H9 (cell line): ENCODE data around the gene FAM81A. TPM values are rescaled to one million over a fixed set of nuclear protein-coding genes. Genes with fewer than 3 reads are reported as not detected.

Experiments used
- DNase-seq: peaks from one replicate; pipeline ENCODE4 v3.0.0-alpha.2; 2017
- H2AFZ ChIP-seq: one replicate; pipeline ENCODE4 v1.6.1; 2013; ENCODE audit warnings: mild to moderate bottlenecking, low read length, control low read depth, moderate library complexity
- H2AK5ac ChIP-seq: 2 replicates; pipeline ENCODE4 v1.6.1; 2013; ENCODE audit warnings: low read length, control low read depth, mixed read lengths; ENCODE audit not compliant: insufficient read length
- H2BK120ac ChIP-seq: one replicate; pipeline ENCODE4 v1.6.1; 2013; ENCODE audit warnings: low read depth, mild to moderate bottlenecking, low read length, control low read depth, inconsistent platforms; ENCODE audit not compliant: poor library complexity, severe bottlenecking
- H2BK12ac ChIP-seq: 2 replicates; pipeline ENCODE4 v1.6.1; 2013; ENCODE audit warnings: low read length, control low read depth, mixed read lengths, low read depth; ENCODE audit not compliant: insufficient read length
- H2BK15ac ChIP-seq: 2 replicates; pipeline ENCODE4 v1.6.1; 2013; ENCODE audit warnings: low read depth, low read length, control low read depth
- H2BK20ac ChIP-seq: one replicate; pipeline ENCODE4 v1.6.1; 2013; ENCODE audit warnings: low read depth, mild to moderate bottlenecking, low read length, control low read depth, inconsistent platforms; ENCODE audit not compliant: poor library complexity, severe bottlenecking
- H2BK5ac ChIP-seq: 2 replicates; pipeline ENCODE4 v1.6.1; 2013; ENCODE audit warnings: low read length, control low read depth, mixed read lengths; ENCODE audit not compliant: insufficient read length
- H3K14ac ChIP-seq: 2 replicates; pipeline ENCODE4 v1.6.1; 2013; ENCODE audit warnings: low read length, control low read depth; ENCODE audit not compliant: insufficient read depth
- H3K18ac ChIP-seq: 2 replicates; pipeline ENCODE4 v1.6.1; 2013; ENCODE audit warnings: low read depth, mild to moderate bottlenecking, mixed read lengths, low read length, control low read depth; ENCODE audit not compliant: insufficient read length
- H3K23ac ChIP-seq: 2 replicates; pipeline ENCODE4 v1.6.1; 2013; ENCODE audit warnings: low read length, control low read depth, mixed read lengths, low read depth; ENCODE audit not compliant: insufficient read length
- H3K23me2 ChIP-seq: 2 replicates; pipeline ENCODE4 v1.6.1; 2013; ENCODE audit warnings: low read depth, mild to moderate bottlenecking, mixed read lengths, low read length, control low read depth; ENCODE audit not compliant: insufficient read length, poor library complexity, severe bottlenecking
- H3K27ac ChIP-seq: 2 replicates; pipeline ENCODE4 v1.5.1; 2013; ENCODE audit warnings: low read length, control low read depth, mixed read lengths, low read depth; ENCODE audit not compliant: insufficient read length
- H3K27me3 ChIP-seq: 2 replicates; pipeline ENCODE4 v1.6.1; 2013; ENCODE audit warnings: low read length, control low read depth, inconsistent platforms; ENCODE audit not compliant: insufficient read depth
- H3K4ac ChIP-seq: 2 replicates; pipeline ENCODE4 v1.6.1; 2013; ENCODE audit warnings: low read depth, mild to moderate bottlenecking, control low read depth, inconsistent platforms, low read length, moderate library complexity
- H3K4me1 ChIP-seq: 2 replicates; pipeline ENCODE4 v1.6.1; 2013; ENCODE audit warnings: low read length, control low read depth, inconsistent platforms; ENCODE audit not compliant: insufficient read depth
- H3K4me2 ChIP-seq: 2 replicates; pipeline ENCODE4 v1.6.1; 2013; ENCODE audit warnings: low read length, control low read depth, mixed read lengths; ENCODE audit not compliant: insufficient read length, insufficient read depth
- H3K56ac ChIP-seq: 2 replicates; pipeline ENCODE4 v1.6.1; 2013; ENCODE audit warnings: low read depth, mild to moderate bottlenecking, mixed read lengths, low read length, control low read depth; ENCODE audit not compliant: insufficient read length
- H3K79me1 ChIP-seq: 2 replicates; pipeline ENCODE4 v1.6.1; 2013; ENCODE audit warnings: low read depth, mild to moderate bottlenecking, moderate library complexity, low read length, control low read depth, inconsistent platforms; ENCODE audit not compliant: insufficient read depth, poor library complexity, severe bottlenecking
- H3K79me2 ChIP-seq: 2 replicates; pipeline ENCODE4 v1.6.1; 2013; ENCODE audit warnings: low read length, control low read depth, inconsistent platforms; ENCODE audit not compliant: insufficient read depth
- H3K9ac ChIP-seq: 2 replicates; pipeline ENCODE4 v1.6.1; 2013; ENCODE audit warnings: low read length, control low read depth, mixed read lengths; ENCODE audit not compliant: insufficient read length; ENCODE audit errors: extremely low read depth
- H3K9me3 ChIP-seq: one replicate; pipeline ENCODE4 v1.6.1; 2013; ENCODE audit warnings: low read depth, low read length, inconsistent platforms; ENCODE audit not compliant: control insufficient read depth
- H3T11ph ChIP-seq: one replicate; pipeline ENCODE4 v1.6.1; 2013; ENCODE audit warnings: mild to moderate bottlenecking, low read length, control low read depth, inconsistent platforms
- H4K20me1 ChIP-seq: one replicate; pipeline ENCODE4 v1.6.1; 2013; ENCODE audit not compliant: control insufficient read depth, insufficient read length, insufficient read depth
- H4K5ac ChIP-seq: 2 replicates; pipeline ENCODE4 v1.6.1; 2013; ENCODE audit warnings: low read depth, mild to moderate bottlenecking, mixed read lengths, low read length, control low read depth; ENCODE audit not compliant: insufficient read length
- H4K8ac ChIP-seq: replicated peaks from 2 replicates; pipeline ENCODE4 v1.6.1; 2013; ENCODE audit warnings: low read length, control low read depth, mixed read lengths, low read depth; ENCODE audit not compliant: insufficient read length
- H4K91ac ChIP-seq: 2 replicates; pipeline ENCODE4 v1.6.1; 2013; ENCODE audit warnings: low read depth, mild to moderate bottlenecking, moderate library complexity, mixed read lengths, low read length, control low read depth; ENCODE audit not compliant: insufficient read length
- H3K27ac Mint-ChIP-seq, 3 experiments: 2 replicates in 2 of 3; 3 replicates in 1 of 3; pipeline ENCODE4 v1.8.0; 2020 to 2021; ENCODE audit warnings: mixed read lengths in 3 of 3, mild to moderate bottlenecking in 1 of 3, moderate library complexity in 1 of 3
- H3K27me3 Mint-ChIP-seq: 2 replicates; pipeline ENCODE4 v1.8.0; 2021; ENCODE audit warnings: low read depth, mild to moderate bottlenecking, moderate library complexity, mixed read lengths
- H3K36me3 Mint-ChIP-seq, 3 experiments: 2 replicates in 2 of 3; 3 replicates in 1 of 3; pipeline ENCODE4 v1.8.0; 2020 to 2021; ENCODE audit warnings: low read depth in 3 of 3, mixed read lengths in 3 of 3; ENCODE audit not compliant: insufficient read depth in 1 of 3
- H3K4me1 Mint-ChIP-seq, 2 experiments: 2 replicates each; pipeline ENCODE4 v1.8.0; 2020; ENCODE audit warnings: mixed read lengths in 2 of 2
- H3K4me3 Mint-ChIP-seq, 2 experiments: 2 replicates in 1 of 2; 3 replicates in 1 of 2; pipeline ENCODE4 v1.8.0; 2020 to 2021; ENCODE audit warnings: mild to moderate bottlenecking in 2 of 2, mixed read lengths in 2 of 2, moderate library complexity in 1 of 2
- H3K9me3 Mint-ChIP-seq, 2 experiments: 2 replicates in 1 of 2; 3 replicates in 1 of 2; pipeline ENCODE4 v1.8.0; 2020; ENCODE audit warnings: mild to moderate bottlenecking in 2 of 2, mixed read lengths in 2 of 2, moderate library complexity in 1 of 2
- WGBS: extraction: QIAGEN DNeasy Blood & Tissue Kit; methylation state at CpG from one replicate; pipeline ENCODE4 v1.1.7; 2013; ENCODE audit warnings: missing lambda C conversion rate, low lambda C conversion rate, mixed read lengths; ENCODE audit not compliant: insufficient read length; ENCODE audit errors: extremely low coverage; 5-methylcytosine and 5-hydroxymethylcytosine counted together
- total RNA-seq: library from RNA; stranded (reverse); gene quantifications from 2 replicates; pipeline ENCODE4 v1.2.1, GENCODE V29; 2021
- TF ChIP-seq, protein P1 (sequence below): fragments of 200-600 bp; sonication (generic); conservative IDR thresholded peaks from 3 replicates; pipeline ENCODE4 v1.8.0; 2021; ENCODE audit warnings: antibody characterized with exemption, mild to moderate bottlenecking

FAM81A gene
- total RNA-seq, 1 experiment from 2014 or later = 1.7 TPM

DNA sequence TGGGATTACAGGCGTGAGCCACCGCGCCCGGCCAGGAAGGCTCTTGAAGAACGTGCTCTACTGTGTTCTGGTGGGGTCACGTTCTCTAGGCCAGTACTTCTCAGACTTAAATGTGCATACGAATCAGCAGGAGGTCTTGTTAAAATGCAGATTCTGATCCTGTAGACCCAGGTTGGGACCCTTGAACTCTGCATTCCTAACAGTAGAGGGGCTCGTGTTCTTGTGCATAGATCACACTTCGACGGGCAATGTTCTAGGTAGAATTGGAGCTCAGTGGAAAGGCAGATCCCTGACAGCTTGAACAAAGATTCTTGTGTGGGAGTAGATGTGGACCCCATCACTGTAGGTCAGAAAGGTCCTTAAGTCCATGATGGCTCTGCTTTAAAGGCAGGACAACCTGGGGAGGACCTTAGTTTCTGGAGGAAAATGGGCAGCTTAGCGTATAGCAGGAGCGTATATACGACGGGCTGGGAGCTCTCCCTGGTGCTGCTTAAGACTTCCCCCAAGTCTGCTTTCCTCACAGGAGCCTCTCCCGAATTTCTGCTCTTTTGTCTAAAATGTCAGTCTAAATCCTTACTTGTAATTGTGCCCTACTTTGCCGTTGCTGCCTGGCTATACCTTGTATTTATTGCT, 16.9 kb upstream of the FAM81A start:
- H2AFZ ChIP-seq = no peak overlapping the region
- H3K4ac ChIP-seq = no peak overlapping the region
- no peak overlapping the region for H2BK5ac ChIP-seq
- H2BK15ac ChIP-seq = no peak overlapping the region
- no peak overlapping the region for H4K8ac ChIP-seq
- H4K91ac ChIP-seq = no peak overlapping the region
- H3K27me3 ChIP-seq = no peaks in the 10 kb centered on the region
- H3K9me3 Mint-ChIP-seq = no peaks in the 10 kb centered on the region
- H3K14ac ChIP-seq = no peak overlapping the region
- H3K23ac ChIP-seq = no peak overlapping the region
- peaks cover 19% of the 10 kb centered on the region for H3K27me3 Mint-ChIP-seq
- H3K23me2 ChIP-seq = no peaks in the 10 kb centered on the region
- H2AK5ac ChIP-seq = no peak overlapping the region
- H2BK12ac ChIP-seq = no peak overlapping the region
- no peak overlapping the region for H3T11ph ChIP-seq
- H3K79me1 ChIP-seq = no peaks in the 10 kb centered on the region
- no peak overlapping the region for H3K27ac Mint-ChIP-seq
- no peak overlapping the region; a peak in 1 of 5 replicates for H3K4me3 Mint-ChIP-seq
- no peak overlapping the region for H3K56ac ChIP-seq
- H3K9me3 ChIP-seq = no peaks in the 10 kb centered on the region
- H2BK20ac ChIP-seq = no peak overlapping the region
- H3K27ac ChIP-seq = no peak overlapping the region
- H2BK120ac ChIP-seq = no peak overlapping the region
- H3K36me3 Mint-ChIP-seq = no peaks in the 10 kb centered on the region
- peak; percentile 73 for DNase-seq
- no peaks in the 10 kb centered on the region for H4K20me1 ChIP-seq
- TF ChIP-seq, protein P1, sequence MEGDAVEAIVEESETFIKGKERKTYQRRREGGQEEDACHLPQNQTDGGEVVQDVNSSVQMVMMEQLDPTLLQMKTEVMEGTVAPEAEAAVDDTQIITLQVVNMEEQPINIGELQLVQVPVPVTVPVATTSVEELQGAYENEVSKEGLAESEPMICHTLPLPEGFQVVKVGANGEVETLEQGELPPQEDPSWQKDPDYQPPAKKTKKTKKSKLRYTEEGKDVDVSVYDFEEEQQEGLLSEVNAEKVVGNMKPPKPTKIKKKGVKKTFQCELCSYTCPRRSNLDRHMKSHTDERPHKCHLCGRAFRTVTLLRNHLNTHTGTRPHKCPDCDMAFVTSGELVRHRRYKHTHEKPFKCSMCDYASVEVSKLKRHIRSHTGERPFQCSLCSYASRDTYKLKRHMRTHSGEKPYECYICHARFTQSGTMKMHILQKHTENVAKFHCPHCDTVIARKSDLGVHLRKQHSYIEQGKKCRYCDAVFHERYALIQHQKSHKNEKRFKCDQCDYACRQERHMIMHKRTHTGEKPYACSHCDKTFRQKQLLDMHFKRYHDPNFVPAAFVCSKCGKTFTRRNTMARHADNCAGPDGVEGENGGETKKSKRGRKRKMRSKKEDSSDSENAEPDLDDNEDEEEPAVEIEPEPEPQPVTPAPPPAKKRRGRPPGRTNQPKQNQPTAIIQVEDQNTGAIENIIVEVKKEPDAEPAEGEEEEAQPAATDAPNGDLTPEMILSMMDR = peak; percentile 66
- peaks cover 16 to 19% of the 10 kb centered on the region in 2 experiments for H3K4me1 Mint-ChIP-seq
- H3K9ac ChIP-seq = no peak overlapping the region
- no peak overlapping the region for H4K5ac ChIP-seq
- H3K4me1 ChIP-seq = peaks cover 7% of the 10 kb centered on the region; the same call in 1 of the 2 replicates
- peak overlapping the region; percentile 18 for H3K4me2 ChIP-seq
- no CpG with 5 or more reads among the region's 16 CpGs for WGBS
- no peak overlapping the region for H3K18ac ChIP-seq
- H3K79me2 ChIP-seq = no peaks in the 10 kb centered on the region
